Measurements from ENCODE around the gene C1orf232.

C1orf232 gene

GRCh38 chr1:26169669-26170471 lies 1.1 kb upstream of the C1orf232 start, which contains the start of gene ZNF593 (continued):
- TF ChIP-seq ZNF391 (tag by site-specific recombination; IDR thresholded peaks at IDR 0.05; ENCODE audit: borderline replicate concordance, low read depth) (peak; percentile 87; the same call in 1 of the 2 replicates), ZNF354C (tag by site-specific recombination; IDR thresholded peaks at IDR 0.05; ENCODE audit: borderline replicate concordance, low read depth) (no peak), ZBTB17 (tag by site-specific recombination; IDR thresholded peaks at IDR 0.05) (no peak), ZNF366 (tag by site-specific recombination; conservative IDR thresholded peaks at IDR 0.05) (no peak), ZNF24 (tag by site-specific recombination; IDR thresholded peaks at IDR 0.05) (peak; percentile 83), ZNF121 (tag by site-specific recombination; IDR thresholded peaks at IDR 0.05) (peak; percentile 49; the same call in 1 of the 2 replicates), ZNF561 (tag by site-specific recombination; IDR thresholded peaks at IDR 0.05; ENCODE audit: borderline replicate concordance) (peak; percentile 53; the same call in 1 of the 2 replicates), KLF7 (tag by site-specific recombination; IDR thresholded peaks at IDR 0.05; ENCODE audit: borderline replicate concordance) (no peak), ZBTB11 (tag by site-specific recombination; conservative IDR thresholded peaks at IDR 0.05; ENCODE audit: low read depth) (peak; percentile 91), ZXDB (tag by site-specific recombination; IDR thresholded peaks at IDR 0.05) (peak; percentile 92), ZNF174 (tag by site-specific recombination; IDR thresholded peaks at IDR 0.05) (no peak), KLF1 (tag by site-specific recombination; IDR thresholded peaks at IDR 0.05) (peak; percentile 55), SETDB1 (IDR thresholded peaks at IDR 0.05; ENCODE audit: insufficient read length, low read length) (no peak), ZNF341 (tag by site-specific recombination; IDR thresholded peaks at IDR 0.05; ENCODE audit: low read depth) (peak; percentile 75), ZNF433 (tag by site-specific recombination; IDR thresholded peaks at IDR 0.05; ENCODE audit: low read depth) (no peak), TRIM28 (IDR thresholded peaks at IDR 0.05; ENCODE audit: borderline replicate concordance, low read length) (no peak), ZNF623 (tag by site-specific recombination; IDR thresholded peaks at IDR 0.05) (no peak), ZNF658 (tag by site-specific recombination; IDR thresholded peaks at IDR 0.05) (peak; percentile 24; the same call in 1 of the 2 replicates), IKZF3 (tag by site-specific recombination; IDR thresholded peaks at IDR 0.05) (0 out of 2 replicates have a peak, but pooled peaks have one; percentile 17), ZNF654 (tag by site-specific recombination; IDR thresholded peaks at IDR 0.05; ENCODE audit: low read depth) (no peak), ZFHX2 (tag by site-specific recombination; conservative IDR thresholded peaks at IDR 0.05) (peak; percentile 35; the same call in 1 of the 2 replicates), ZNF830 (tag by site-specific recombination; IDR thresholded peaks at IDR 0.05; ENCODE audit: low read depth) (no peak), SCRT1 (tag by site-specific recombination; IDR thresholded peaks at IDR 0.05; ENCODE audit: borderline replicate concordance) (no peak), SP2 (tag by site-specific recombination; IDR thresholded peaks at IDR 0.05) (peak; percentile 70), ZNF585B (tag by site-specific recombination; IDR thresholded peaks at IDR 0.05) (no peak), ZNF624 (tag by site-specific recombination; IDR thresholded peaks at IDR 0.05) (no peak), ZNF610 (tag by site-specific recombination; IDR thresholded peaks at IDR 0.05; ENCODE audit: borderline replicate concordance) (peak; percentile 66), ZNF292 (tag by site-specific recombination; IDR thresholded peaks at IDR 0.05; ENCODE audit: borderline replicate concordance, low read depth) (no peak), YY2 (tag by site-specific recombination; IDR thresholded peaks at IDR 0.05) (peak; percentile 66; the same call in 1 of the 2 replicates), MZF1 (tag by site-specific recombination; IDR thresholded peaks at IDR 0.05; ENCODE audit: borderline replicate concordance) (no peak), ZBTB10 (tag by site-specific recombination; IDR thresholded peaks at IDR 0.05) (peak; percentile 93), ZNF792 (tag by site-specific recombination; IDR thresholded peaks at IDR 0.05) (peak; percentile 85; the same call in 1 of the 2 replicates)
- TF ChIP-seq, protein P1, sequence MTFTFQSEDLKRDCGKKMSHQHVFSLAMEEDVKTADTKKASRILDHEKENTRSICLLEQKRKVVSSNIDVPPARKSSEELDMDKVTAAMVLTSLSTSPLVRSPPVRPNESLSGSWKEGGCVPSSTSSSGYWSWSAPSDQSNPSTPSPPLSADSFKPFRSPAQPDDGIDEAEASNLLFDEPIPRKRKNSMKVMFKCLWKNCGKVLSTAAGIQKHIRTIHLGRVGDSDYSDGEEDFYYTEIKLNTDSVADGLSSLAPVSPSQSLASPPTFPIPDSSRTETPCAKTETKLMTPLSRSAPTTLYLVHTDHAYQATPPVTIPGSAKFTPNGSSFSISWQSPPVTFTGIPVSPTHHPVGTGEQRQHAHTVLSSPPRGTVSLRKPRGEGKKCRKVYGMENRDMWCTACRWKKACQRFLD (tag by site-specific recombination; IDR thresholded peaks at IDR 0.05) = peak; percentile 67; the same call in 1 of the 2 replicates

Measured in HEK293 (cell line).